Head of caudate nucleus (tissue), 42 donors: ENCODE measurements around the gene ZNF609.

Experiments
- DNase-seq, 42 donors: peaks; one replicate each; pipeline versions ENCODE4 v3.0.0 to v3.0.0-alpha.2; 2020 to 2021; ENCODE audit warnings: mixed read lengths in 7 of 42
- intact Hi-C: fragments of 100-400 bp; cut with DNase I; formaldehyde crosslinking; loops from one replicate; pipeline ENCODE4 v1.15.0; 2022

Gene ZNF609

GRCh38 chr15:64460206-64460723 is at the start of gene ZNF609:
Gene ZNF609 (plus strand): TSS chr15:64460578. CDS start chr15:64499420, 38,842 bp downstream.
- peak; percentile 85 to 97 (median 93) for DNase-seq
- intact Hi-C loops = loop anchor here (10.0 kb wide), 1 partner anchor 55 kb away; no protein-coding TSS in a partner anchor

GRCh38 chr15:64412216-64412615 is 48.2 kb upstream of the ZNF609 start:
- DNase-seq = no peak
- intact Hi-C loops = no loop called here

GRCh38 chr15:64422697-64423096 is 37.7 kb upstream of the ZNF609 start:
- DNase-seq = no peak
- intact Hi-C loops = loop anchor here (10.0 kb wide), 2 partner anchors 232 to 262 kb away; no protein-coding TSS in a partner anchor

GRCh38 chr15:64423970-64424369 is 36.4 kb upstream of the ZNF609 start:
- intact Hi-C loops = loop anchor here (10.0 kb wide), 2 partner anchors 231 to 261 kb away; no protein-coding TSS in a partner anchor
- DNase-seq = no peak

- intact Hi-C loops = loop anchor here (10.0 kb wide), 2 partner anchors 230 to 260 kb away; no protein-coding TSS in a partner anchor
- DNase-seq = no peak
These were observed 35.2 kb upstream of the ZNF609 start for GRCh38 chr15:64425221-64425620.

GRCh38 chr15:64426845-64427465 is 33.4 kb upstream of the ZNF609 start:
- DNase-seq = peak in 3 of 42 donors; percentile 2 to 29 (median 5)
- intact Hi-C loops = loop anchor here (10.0 kb wide), 2 partner anchors 228 to 258 kb away; no protein-coding TSS in a partner anchor

GRCh38 chr15:64429448-64429847 is 30.9 kb upstream of the ZNF609 start:
- intact Hi-C loops = loop anchor here (10.0 kb wide), 2 partner anchors 225 to 255 kb away; no protein-coding TSS in a partner anchor
- DNase-seq = no peak

GRCh38 chr15:64430000-64430735 is 30.2 kb upstream of the ZNF609 start:
- no peak for DNase-seq

GRCh38 chr15:64437982-64438381 is 22.4 kb upstream of the ZNF609 start:
- DNase-seq = no peak
- intact Hi-C loops = no loop called here

More at GRCh38 chr15:64430000-64430735, 30.2 kb upstream of the ZNF609 start:
- intact Hi-C loops = loop anchor here (10.0 kb wide), 2 partner anchors 225 to 255 kb away; no protein-coding TSS in a partner anchor

- intact Hi-C loops = no loop called here
- no peak for DNase-seq
These were observed 21.5 kb upstream of the ZNF609 start for GRCh38 chr15:64438653-64439447.

GRCh38 chr15:64441852-64442251 is 18.5 kb upstream of the ZNF609 start:
- intact Hi-C loops = no loop called here
- DNase-seq = no peak

- intact Hi-C loops = no loop called here
These were observed 17.4 kb upstream of the ZNF609 start for GRCh38 chr15:64443016-64443415.

GRCh38 chr15:64443747-64444621 is 16.4 kb upstream of the ZNF609 start:
- intact Hi-C loops = no loop called here
- DNase-seq = peak in 2 of 42 donors; percentile 22 to 28

More at GRCh38 chr15:64443016-64443415, 17.4 kb upstream of the ZNF609 start:
- no peak for DNase-seq

- no peak for DNase-seq
- intact Hi-C loops = no loop called here
These were observed 15.5 kb upstream of the ZNF609 start for GRCh38 chr15:64444836-64445235.

GRCh38 chr15:64447536-64448315 is 12.7 kb upstream of the ZNF609 start:
- DNase-seq = no peak
- intact Hi-C loops = no loop called here

GRCh38 chr15:64452988-64453688 is 7.2 kb upstream of the ZNF609 start:
- DNase-seq = peak in 41 of 42 donors; percentile 14 to 84 (median 59)
- intact Hi-C loops = no loop called here

GRCh38 chr15:64453689-64454037 is 6.7 kb upstream of the ZNF609 start:
- intact Hi-C loops = no loop called here
- DNase-seq = no peak
